Measurements from ENCODE around the gene ASB18. TPM values are rescaled to one million over a fixed set of nuclear protein-coding genes. Genes with fewer than 3 reads are reported as not detected.

Gene ASB18
- total RNA-seq, 1 donor from 2014 or later = not detected

DNA sequence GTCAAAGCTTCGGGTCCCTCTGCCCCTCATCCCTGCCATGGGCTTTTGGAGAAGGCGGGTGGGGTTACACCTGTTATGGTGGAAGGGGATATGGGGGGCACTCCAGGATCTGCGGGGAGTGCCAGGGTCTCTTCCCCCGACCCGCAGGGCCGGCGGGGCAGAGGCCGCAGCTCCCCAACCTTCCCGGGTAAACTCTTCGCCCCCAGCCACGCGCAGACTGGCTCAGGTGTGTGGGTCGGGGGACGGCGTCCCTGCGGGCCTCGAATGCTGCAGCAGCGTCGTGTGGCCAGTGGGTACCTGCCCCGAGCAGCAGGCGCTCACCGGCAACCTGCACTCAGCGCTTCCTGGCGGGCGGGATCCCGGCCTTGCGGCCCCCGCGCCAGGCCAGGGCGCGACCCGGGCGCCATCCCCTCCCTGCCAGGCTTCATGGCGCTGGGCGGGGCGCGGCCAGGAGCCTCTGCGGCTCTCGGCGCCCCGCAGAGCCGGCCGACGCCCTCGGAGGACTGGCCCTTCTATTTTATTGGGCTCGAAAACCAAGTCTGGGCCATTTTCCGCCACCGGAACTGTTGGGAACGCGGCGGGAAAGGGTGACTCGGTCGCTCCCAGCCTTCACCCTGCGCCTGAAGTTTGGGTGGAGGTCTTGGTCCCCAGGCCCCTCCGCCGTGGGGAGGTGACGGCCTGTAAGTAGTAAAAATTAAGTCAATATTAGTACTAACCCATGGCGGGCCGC lies 100.6 kb downstream of the ASB18 start:
- Histone ChIP-seq H4K20me1 (ENCODE audit: low read depth) (peaks cover 88% of the 10 kb centered on the region), H3K9me3 (ENCODE audit: low read depth) (no peaks in the 10 kb centered on the region), H3K79me2 (ENCODE audit: low read depth) (no peaks in the 10 kb centered on the region), H3K27me3 (peaks cover 100% of the 10 kb centered on the region), H3K27ac (no peak overlapping the region), H2AFZ (replicated peaks) (no peak overlapping the region), H3K36me3 (no peaks in the 10 kb centered on the region), H3F3A (ENCODE audit: low read depth) (peaks cover 57% of the 10 kb centered on the region), H3K4me1 (peaks cover 52% of the 10 kb centered on the region), H3K9ac (no peak overlapping the region), H3K4me3 (peak overlapping the region; percentile 43), H3K4me2 (peak overlapping the region; percentile 75)
- H3K27me3 Mint-ChIP-seq (ENCODE audit: insufficient read depth, low read depth) = peaks cover 47% of the 10 kb centered on the region
- H3K4me1 Mint-ChIP-seq = peaks cover 49% of the 10 kb centered on the region
- no peaks in the 10 kb centered on the region for H3K9me3 Mint-ChIP-seq
- H3K4me3 Mint-ChIP-seq = no peak overlapping the region
- no peak overlapping the region for H3K27ac Mint-ChIP-seq
- TF ChIP-seq EZH2phosphoT487 (IDR thresholded peaks at IDR 0.05) = peak; percentile 97
- TF ChIP-seq EZH2 (IDR thresholded peaks at IDR 0.05) = peak; percentile 97
- TF ChIP-seq, protein P1, sequence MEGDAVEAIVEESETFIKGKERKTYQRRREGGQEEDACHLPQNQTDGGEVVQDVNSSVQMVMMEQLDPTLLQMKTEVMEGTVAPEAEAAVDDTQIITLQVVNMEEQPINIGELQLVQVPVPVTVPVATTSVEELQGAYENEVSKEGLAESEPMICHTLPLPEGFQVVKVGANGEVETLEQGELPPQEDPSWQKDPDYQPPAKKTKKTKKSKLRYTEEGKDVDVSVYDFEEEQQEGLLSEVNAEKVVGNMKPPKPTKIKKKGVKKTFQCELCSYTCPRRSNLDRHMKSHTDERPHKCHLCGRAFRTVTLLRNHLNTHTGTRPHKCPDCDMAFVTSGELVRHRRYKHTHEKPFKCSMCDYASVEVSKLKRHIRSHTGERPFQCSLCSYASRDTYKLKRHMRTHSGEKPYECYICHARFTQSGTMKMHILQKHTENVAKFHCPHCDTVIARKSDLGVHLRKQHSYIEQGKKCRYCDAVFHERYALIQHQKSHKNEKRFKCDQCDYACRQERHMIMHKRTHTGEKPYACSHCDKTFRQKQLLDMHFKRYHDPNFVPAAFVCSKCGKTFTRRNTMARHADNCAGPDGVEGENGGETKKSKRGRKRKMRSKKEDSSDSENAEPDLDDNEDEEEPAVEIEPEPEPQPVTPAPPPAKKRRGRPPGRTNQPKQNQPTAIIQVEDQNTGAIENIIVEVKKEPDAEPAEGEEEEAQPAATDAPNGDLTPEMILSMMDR (IDR thresholded peaks at IDR 0.05) = no peak
- peaks cover 2% of the 10 kb centered on the region for H3K36me3 Mint-ChIP-seq
- DNase-seq (ENCODE audit: low spot score) = peak; percentile 62

DNA sequence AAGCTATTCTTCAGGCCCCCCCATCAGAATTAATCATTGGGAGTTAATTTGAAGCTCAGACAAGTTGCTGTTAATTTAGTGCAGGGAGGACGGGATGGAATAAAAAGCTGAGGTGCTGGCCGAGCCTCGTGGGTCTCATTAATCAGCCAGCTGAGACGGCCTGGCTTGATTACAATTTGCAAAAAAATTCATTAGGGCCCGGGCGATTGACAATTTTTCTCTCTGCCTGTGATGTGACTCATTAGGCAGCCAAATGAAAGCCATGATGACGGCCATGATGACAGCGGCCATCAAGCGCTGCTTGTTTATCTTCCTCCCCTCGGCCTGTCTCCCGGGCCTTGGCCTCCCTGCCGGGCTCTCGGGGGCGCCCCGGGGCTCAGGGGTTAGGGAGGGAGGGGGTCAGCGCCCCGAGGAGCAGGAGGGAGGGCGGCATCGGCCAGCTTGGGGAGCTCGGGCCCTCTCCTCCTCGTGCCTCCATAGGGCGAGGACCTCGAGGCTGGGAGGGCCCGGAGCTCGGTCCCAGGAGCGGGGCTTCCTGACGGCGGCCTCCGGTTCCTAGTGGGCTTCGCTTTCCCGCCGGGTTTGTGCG lies 101.2 kb downstream of the ASB18 start:
- no peak overlapping the region for H3K27ac Mint-ChIP-seq
- Histone ChIP-seq H4K20me1 (ENCODE audit: low read depth) (peaks cover 91% of the 10 kb centered on the region), H3K4me3 (peak overlapping the region; percentile 43), H3K9me3 (ENCODE audit: low read depth) (no peaks in the 10 kb centered on the region), H3K4me2 (peak overlapping the region; percentile 75), H2AFZ (replicated peaks) (no peak overlapping the region), H3K9ac (no peak overlapping the region), H3K4me1 (peaks cover 50% of the 10 kb centered on the region), H3K27me3 (peaks cover 100% of the 10 kb centered on the region), H3K36me3 (no peaks in the 10 kb centered on the region), H3K27ac (no peak overlapping the region), H3F3A (ENCODE audit: low read depth) (peaks cover 55% of the 10 kb centered on the region), H3K79me2 (ENCODE audit: low read depth) (no peaks in the 10 kb centered on the region)
- no peaks in the 10 kb centered on the region for H3K9me3 Mint-ChIP-seq
- peaks cover 52% of the 10 kb centered on the region for H3K4me1 Mint-ChIP-seq
- H3K27me3 Mint-ChIP-seq (ENCODE audit: insufficient read depth, low read depth) = peaks cover 53% of the 10 kb centered on the region
- peaks cover 2% of the 10 kb centered on the region for H3K36me3 Mint-ChIP-seq
- no peak overlapping the region for H3K4me3 Mint-ChIP-seq
- TF ChIP-seq, protein P1 (IDR thresholded peaks at IDR 0.05) = no peak
- TF ChIP-seq EZH2 (IDR thresholded peaks at IDR 0.05) (no peak), EZH2phosphoT487 (IDR thresholded peaks at IDR 0.05) (no peak)
- peak; percentile 56 for DNase-seq (ENCODE audit: low spot score)

DNA sequence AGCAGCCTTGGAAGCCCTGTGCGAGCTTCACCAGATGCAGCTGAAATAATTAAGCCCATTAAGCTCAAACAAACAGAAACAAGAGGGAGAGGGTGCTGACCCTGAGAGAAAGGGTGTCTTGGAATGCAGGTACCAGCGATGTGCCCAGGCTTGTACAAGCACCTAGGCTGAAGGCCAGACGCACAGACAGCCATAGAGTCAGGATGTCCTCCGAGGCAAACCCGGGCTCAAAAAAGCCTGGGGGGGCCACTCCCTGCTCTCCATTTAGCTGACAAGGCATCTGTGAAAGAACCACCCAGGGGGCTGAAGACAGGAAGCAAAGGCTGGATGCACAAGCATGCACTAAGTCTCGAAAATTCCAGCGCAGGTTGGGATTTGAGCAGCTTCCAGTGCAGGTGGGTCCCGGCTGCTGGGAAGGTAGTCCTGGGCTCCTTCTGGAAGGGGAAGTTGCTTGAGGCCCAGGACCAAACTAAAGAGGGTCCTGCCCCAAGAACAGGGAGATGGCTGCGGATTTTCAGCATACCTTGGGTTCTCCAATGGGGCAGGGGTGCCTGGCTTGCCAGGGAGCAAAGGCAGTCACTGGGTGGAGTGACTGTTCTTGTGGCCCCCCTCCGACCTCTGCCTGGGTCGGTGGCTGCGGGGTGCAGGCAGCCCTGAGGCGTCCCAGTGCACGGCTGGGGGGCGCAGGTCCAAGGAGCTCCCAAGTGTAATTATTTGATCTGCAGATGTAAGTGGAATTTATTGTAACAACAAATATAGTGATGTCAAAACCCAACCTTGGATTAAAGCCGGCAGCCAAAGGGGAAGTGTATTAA lies 102.0 kb downstream of the ASB18 start:
- no peak overlapping the region for H2AFZ ChIP-seq (replicated peaks)
- no peaks in the 10 kb centered on the region for H3K36me3 ChIP-seq
- no peak overlapping the region for H3K27ac ChIP-seq
- no peak overlapping the region for H3K4me3 ChIP-seq
- peaks cover 48% of the 10 kb centered on the region for H3K4me1 ChIP-seq
- H4K20me1 ChIP-seq (ENCODE audit: low read depth) = peaks cover 99% of the 10 kb centered on the region
- TF ChIP-seq, protein P1 (IDR thresholded peaks at IDR 0.05) = no peak
- no peak for TF ChIP-seq EZH2phosphoT487 (IDR thresholded peaks at IDR 0.05)
- TF ChIP-seq EZH2 (IDR thresholded peaks at IDR 0.05) = no peak
- peak overlapping the region; percentile 44 for H3K4me3 Mint-ChIP-seq
- H3K4me1 Mint-ChIP-seq = peaks cover 54% of the 10 kb centered on the region
- no peaks in the 10 kb centered on the region for H3K79me2 ChIP-seq (ENCODE audit: low read depth)
- peaks cover 2% of the 10 kb centered on the region for H3K36me3 Mint-ChIP-seq
- H3K9ac ChIP-seq = no peak overlapping the region
- no peak overlapping the region for H3K27ac Mint-ChIP-seq
- H3K9me3 Mint-ChIP-seq = no peaks in the 10 kb centered on the region
- no peaks in the 10 kb centered on the region for H3K9me3 ChIP-seq (ENCODE audit: low read depth)
- peak; percentile 44 for DNase-seq (ENCODE audit: low spot score)
- peaks cover 60% of the 10 kb centered on the region for H3K27me3 Mint-ChIP-seq (ENCODE audit: insufficient read depth, low read depth)
- peaks cover 100% of the 10 kb centered on the region for H3K27me3 ChIP-seq
- no peak overlapping the region for H3K4me2 ChIP-seq
- H3F3A ChIP-seq (ENCODE audit: low read depth) = peaks cover 48% of the 10 kb centered on the region

Measured in neural progenitor cell (in vitro differentiated cells).